GM21576 (cell line): ENCODE results near the gene NYNRIN.
"Not testable (repeated sequence)": the region's sequence is repeated elsewhere in the genome, so short reads cannot be mapped to it uniquely, and the experiment has no call there.

Source experiments
- ATAC-seq: cut with Tn5 transposase; IDR thresholded peaks from one replicate; pipeline ENCODE4 v1.9.1; 2021; ENCODE audit warnings: mild to moderate bottlenecking, moderate library complexity; ENCODE audit not compliant: unreplicated experiment

Gene NYNRIN

DNA sequence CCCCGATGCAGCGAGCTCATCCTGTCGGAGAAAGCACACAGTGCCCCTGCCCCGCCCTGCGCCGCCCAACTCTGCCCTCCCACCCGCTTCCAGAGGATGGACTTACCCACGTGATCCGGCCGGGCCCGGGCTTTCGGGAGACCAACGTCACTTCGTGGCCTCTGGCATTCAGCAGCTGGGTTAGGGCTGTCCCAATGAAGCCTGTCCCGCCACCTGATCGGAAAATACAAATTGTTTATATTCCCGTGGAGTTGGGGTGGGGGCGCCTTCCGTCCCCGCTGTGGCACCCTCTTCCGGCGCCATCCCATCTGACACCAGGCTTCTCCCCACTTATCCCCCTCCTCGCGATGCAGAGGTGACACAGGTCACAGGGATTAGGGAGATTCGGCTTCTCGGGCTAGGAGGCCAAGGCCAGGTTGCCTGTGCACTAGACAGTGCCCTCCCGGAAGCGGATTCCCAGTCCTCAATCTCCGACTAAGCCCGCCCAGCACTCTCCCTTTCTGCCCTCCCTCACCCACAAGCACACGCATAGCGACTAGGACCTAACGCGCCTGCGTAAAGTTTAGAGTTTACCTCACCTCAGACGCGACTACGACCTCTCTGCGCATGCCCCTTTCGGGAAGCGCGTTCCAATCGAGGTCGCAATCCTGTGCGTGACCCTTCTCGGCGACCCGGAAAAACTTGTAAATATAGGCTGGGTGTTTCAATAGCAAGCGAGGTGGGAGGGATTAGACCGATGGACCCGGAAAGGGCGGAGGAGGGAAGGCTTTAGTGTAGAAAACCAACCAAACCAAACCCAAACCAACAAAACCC, 43.6 kb downstream of the NYNRIN start, which contains the start of gene SDR39U1:
Gene SDR39U1 (minus strand): TSS at position 537 of the 813 bp plus-strand sequence. CDS start 7 bp downstream, at position 530.
- ATAC-seq, result peak; percentile 87

DNA sequence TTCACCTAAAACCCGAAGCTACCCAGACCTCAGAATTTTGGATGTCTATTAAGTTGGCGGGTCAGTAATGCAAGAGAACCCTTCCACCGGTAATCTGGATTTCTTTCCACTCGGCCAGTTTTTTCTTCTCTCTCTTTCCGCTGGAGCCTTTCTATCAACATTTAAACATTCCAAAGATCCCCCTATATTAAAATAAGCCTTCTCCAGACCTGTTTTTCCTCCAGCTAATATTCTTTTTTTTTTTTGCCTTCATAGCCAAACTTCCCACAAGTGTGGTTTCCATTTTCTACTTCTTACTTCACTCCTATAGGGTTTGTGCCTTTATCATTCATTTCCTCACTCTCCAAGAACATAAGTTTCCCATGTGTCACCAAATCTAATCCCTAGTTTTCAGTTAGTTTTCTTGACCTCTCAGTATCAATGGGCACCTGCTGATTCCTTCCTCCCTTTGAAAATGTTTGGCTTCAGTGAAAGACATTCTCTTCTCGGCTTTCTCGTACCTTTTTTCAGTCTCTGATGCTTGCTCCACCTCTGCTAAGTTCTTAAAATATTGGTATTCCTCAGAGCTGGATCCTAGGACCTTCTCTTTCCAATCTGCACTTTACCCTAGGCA, 44.4 kb downstream of the NYNRIN start:
- no peak for ATAC-seq

DNA sequence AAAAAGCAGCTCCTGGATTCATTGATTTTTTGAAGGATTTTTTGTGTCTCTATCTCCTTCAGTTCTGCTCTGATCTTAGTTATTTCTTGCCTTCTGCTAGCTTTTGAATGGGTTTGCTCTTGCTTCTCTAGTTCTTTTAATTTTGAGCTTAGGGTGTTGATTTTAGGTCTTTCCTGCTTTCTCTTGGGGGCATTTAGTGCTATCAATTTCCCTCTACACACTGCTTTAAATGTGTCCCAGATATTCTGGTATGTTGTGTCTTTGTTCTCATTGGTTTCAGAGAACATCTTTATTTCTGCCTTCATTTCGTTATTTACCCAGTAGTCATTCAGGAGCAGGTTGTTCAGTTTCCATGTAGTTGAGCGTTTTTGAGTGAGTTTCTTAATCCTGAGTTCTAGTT, 52.0 kb downstream of the NYNRIN start:
- ATAC-seq, result not testable (repeated sequence)

DNA sequence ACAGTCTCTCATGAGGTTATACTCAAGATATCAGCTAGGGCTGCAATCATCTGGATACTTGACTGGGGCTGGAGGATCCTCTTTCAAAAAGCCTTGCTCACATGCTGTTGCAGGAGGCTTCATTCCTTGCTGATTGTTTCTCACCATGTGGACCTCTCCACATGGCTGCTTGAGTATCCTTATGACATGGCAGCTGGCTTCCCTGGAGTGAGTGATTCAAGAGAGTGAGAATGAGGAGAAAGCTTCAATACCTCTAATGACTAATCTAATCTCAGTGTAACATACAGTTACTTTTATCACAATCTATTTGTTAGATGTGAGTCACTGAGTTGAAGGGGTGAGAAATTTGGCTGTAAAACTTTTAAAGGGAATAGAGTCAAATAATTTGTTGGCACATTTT, 58.2 kb downstream of the NYNRIN start:
- ATAC-seq, result no peak

DNA sequence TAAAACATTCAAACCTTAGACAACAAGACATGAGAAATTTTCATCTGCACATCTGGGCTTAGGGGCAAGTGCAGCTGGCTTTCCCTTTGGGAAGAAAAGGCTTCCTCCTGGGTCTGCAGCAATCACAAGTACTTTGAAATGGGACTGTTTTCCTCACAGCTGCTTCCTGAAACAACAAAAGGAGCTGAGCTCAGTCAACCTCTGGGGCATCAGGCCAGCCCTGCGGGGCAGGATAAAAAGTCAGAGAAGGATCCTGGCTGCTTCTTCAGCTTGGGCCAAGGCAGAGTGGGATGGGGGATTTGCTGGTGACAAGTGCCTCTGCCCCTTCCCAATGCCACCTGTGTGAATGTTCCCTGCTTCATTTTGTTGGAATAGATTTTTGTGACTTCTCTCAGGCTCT, 59.9 kb downstream of the NYNRIN start:
- ATAC-seq, result no peak

DNA sequence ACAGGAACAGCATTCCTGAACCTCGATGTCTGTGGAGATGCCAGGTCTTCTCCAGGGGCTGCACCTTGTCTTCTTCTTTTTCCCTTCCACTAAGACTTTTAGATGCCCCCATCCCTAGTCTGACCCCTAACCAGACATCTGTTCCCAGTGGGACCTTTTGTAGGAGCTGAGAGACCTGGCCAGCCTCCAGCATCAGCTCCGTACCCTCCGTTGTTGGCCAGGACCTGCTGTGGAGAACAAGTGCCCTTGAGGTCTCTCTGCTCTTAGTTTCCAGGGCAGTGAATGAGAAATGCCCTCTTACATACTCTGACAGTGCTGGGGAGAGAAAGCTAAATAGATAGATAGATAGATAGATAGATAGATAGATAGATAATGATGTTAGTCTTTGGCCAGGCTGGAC, 60.5 kb downstream of the NYNRIN start:
- ATAC-seq, result no peak

DNA sequence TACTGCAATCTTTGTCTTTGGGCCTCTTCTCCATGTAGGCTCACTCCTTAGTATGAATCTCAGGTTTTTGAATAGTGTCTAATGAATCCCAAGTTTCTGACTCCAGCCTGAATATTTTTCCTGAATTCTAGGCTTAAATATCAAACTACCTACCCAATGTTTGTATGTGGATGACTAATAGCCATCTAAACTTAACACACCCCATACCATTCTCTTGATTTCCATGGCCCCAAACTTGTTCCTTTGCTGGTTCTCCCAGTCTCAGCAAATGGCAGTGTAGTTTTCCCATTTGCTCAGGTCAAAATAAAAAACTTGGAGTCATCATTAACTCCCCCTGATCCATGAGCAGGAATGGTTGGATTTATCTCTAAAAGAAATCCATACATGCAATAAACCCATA, 62.5 kb downstream of the NYNRIN start:
- ATAC-seq, result no peak

DNA sequence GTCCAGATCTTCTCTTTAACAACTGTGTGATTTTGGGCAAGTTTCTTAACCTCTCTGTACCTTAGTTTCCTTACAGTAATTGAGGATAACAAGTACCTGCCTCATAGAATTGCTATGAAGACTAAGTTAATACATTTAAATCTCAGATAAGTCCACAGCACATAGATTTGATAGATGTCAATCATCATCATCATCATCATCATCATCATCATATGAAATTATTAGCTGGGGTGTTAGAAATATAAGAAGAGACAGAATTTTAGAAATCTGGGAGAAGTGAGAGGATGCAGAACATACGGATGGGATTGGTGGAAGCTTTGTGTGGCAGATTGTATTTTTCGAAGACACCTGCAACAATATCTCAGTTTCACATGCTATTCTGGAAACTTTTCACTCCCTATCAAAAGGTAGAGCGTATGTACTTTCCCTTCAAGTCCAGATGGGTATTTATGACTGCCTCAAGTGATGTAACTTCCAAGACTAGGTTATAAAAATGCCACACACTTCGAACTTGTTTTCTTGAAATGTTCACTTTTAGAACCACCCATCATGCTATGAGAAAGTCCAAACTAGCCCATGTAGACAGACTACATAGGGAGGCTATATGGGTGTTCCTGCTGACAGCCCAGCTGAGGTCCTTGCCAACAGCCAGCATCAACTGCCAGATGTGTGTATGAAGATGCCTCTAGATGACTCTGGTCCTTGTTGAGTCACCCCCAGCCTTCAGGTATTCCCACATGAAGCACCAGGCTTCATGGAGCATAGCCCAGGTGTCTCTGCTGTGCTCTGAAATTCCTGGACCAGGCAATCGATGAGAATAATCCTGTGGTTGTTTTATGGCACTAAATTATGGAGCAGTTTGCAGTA, 64.4 kb downstream of the NYNRIN start:
- ATAC-seq, result no peak

DNA sequence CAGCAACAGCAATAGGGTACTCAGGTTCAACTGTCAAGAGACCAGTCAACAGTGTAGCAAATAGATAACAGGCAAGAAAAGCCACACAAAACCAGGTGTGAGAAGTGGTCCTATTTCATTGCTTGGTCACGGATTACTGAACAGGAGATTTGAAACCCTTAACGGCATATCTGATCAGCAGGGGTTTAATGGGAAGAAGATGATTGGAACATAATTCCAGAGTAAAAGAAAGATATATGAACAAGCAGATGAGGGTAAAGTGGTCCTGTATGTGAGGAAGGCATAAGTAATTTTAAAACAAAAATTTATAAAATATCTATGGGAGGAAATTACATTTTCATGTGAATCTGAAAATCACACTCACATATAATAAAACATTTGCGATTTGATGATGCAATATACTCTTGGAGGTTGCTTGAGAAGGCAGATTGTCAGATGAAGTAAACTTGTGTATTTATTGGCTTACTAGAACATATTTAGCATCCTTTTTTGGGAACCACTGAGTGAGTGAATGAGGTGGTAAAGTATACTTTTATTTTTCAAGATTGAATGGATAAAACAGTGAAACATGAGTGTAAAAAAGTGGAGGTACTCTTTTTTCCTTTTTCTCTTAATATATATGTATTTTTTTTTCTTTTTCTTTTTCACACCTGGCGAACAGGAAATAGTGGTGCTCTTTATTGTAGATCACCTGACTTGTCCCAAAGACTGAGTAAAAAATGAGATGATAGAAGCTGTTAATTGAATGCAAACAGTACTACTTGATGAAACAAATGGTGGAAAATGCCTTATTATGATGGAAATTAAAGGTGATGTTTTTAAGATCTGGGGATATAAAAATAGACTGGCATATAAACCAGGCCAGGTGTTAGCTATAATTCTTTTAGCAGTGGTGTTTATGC, 65.3 kb downstream of the NYNRIN start:
- ATAC-seq, result no peak

DNA sequence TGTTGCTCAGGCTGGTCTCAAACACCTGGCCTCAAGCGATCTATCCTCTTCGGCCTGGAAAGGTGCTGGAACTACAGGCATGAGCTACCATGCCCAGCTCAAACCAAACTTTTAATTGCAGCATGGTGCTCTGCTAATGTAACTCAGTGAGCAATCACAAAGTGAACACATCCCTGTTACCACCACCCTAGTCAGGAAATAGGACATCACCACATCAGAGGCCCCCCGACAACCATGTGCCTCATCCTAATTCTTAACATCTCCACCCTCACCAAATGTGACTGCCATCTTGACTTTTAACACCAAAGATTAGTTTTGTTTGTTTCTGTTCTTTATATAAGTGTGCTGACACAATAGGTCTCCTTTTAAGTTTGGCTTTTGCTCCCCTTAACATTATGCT, 66.6 kb downstream of the NYNRIN start:
- no peak for ATAC-seq

DNA sequence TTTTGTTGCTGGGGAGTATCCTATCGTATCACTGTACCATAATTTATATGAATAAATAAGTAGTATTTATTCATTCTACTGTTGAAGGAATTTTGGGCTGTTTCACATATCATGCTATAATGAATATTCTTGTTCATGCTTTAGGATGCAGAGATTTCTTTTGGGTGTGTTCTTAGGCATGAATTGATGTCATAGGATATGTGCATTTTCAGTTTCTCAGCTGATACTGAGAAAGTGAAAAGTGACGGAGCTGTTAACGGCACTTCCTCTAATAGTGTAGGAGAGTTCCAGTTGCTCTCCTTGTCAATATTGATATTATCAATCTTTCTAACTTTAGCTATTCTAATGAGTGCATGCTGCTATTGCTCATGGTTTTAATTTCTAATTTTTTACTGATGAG, 67.0 kb downstream of the NYNRIN start:
- ATAC-seq, result no peak
